Liver (tissue), 9 donors: ENCODE data around the gene RPTOR. TPM values are rescaled to one million over a fixed set of nuclear protein-coding genes. Genes with fewer than 3 reads are reported as not detected.

Experiments used
- DNase-seq: peaks from one replicate; pipeline ENCODE4 v3.0.0-alpha.2; 2017; ENCODE audit warnings: low spot score
- H3K27ac ChIP-seq, 2 donors: one replicate each; pipeline ENCODE4 v1.7.0; 2013; ENCODE audit warnings: inconsistent platforms in 2 of 2, low read length in 2 of 2, control low read depth in 1 of 2, low read depth in 1 of 2, mild to moderate bottlenecking in 1 of 2
- H3K27me3 ChIP-seq, 4 donors: one replicate each; pipeline versions ENCODE4 v1.6.1 to v1.7.0; 2013; ENCODE audit warnings: low read length in 3 of 4, inconsistent platforms in 1 of 4, mild to moderate bottlenecking in 1 of 4, moderate library complexity in 1 of 4; ENCODE audit not compliant: control insufficient read depth in 4 of 4, insufficient read depth in 4 of 4
- H3K36me3 ChIP-seq, 4 donors: one replicate each; pipeline versions ENCODE4 v1.6.1 to v1.7.0; 2013; ENCODE audit warnings: low read length in 3 of 4, mild to moderate bottlenecking in 3 of 4, low read depth in 1 of 4, moderate library complexity in 1 of 4; ENCODE audit not compliant: control insufficient read depth in 4 of 4, insufficient read depth in 3 of 4
- H3K4me1 ChIP-seq, 4 donors: one replicate each; pipeline versions ENCODE4 v1.6.1 to v1.7.0; 2013; ENCODE audit warnings: low read length in 3 of 4, mild to moderate bottlenecking in 3 of 4, moderate library complexity in 1 of 4; ENCODE audit not compliant: control insufficient read depth in 4 of 4, insufficient read depth in 4 of 4
- H3K4me3 ChIP-seq, 3 donors: one replicate each; pipeline versions ENCODE4 v1.6.1 to v1.7.0; 2013; ENCODE audit warnings: low read length in 3 of 3, control low read depth in 1 of 3, low read depth in 1 of 3, mild to moderate bottlenecking in 1 of 3
- H3K9ac ChIP-seq, 2 donors: one replicate each; pipeline ENCODE4 v1.7.0; 2013; ENCODE audit warnings: low read length in 2 of 2, mild to moderate bottlenecking in 2 of 2, moderate library complexity in 2 of 2, control low read depth in 1 of 2, low read depth in 1 of 2
- H3K9me3 ChIP-seq, 4 donors: one replicate each; pipeline versions ENCODE4 v1.6.1 to v1.7.0; 2013; ENCODE audit warnings: low read length in 3 of 4; ENCODE audit not compliant: control insufficient read depth in 4 of 4
- EGR1 ChIP-seq, 2 donors: IDR thresholded peaks; 2 replicates each; pipeline ENCODE4 v1.6.1; 2016 to 2018; ENCODE audit warnings: antibody characterized with exemption in 2 of 2, low read depth in 2 of 2
- FOXA1 ChIP-seq: IDR thresholded peaks from 2 replicates; pipeline ENCODE4 v1.6.1; 2016; ENCODE audit warnings: antibody characterized with exemption
- FOXA2 ChIP-seq: IDR thresholded peaks from 2 replicates; pipeline ENCODE4 v1.6.1; 2016; ENCODE audit warnings: antibody characterized with exemption
- GABPA ChIP-seq, 2 donors: IDR thresholded peaks in 1 of 2; conservative IDR thresholded peaks in 1 of 2; 2 replicates each; pipeline ENCODE4 v1.6.1; 2016; ENCODE audit warnings: antibody characterized with exemption in 2 of 2, mild to moderate bottlenecking in 1 of 2, moderate library complexity in 1 of 2
- HNF4A ChIP-seq, 2 donors: conservative IDR thresholded peaks; 2 replicates each; pipeline ENCODE4 v1.6.1; 2016; ENCODE audit warnings: antibody characterized with exemption in 2 of 2, mild to moderate bottlenecking in 2 of 2
- HNF4G ChIP-seq: IDR thresholded peaks from 2 replicates; pipeline ENCODE4 v1.6.1; 2016; ENCODE audit warnings: antibody characterized with exemption
- JUND ChIP-seq, 2 donors: IDR thresholded peaks; 2 replicates each; pipeline ENCODE4 v1.6.1; 2016; ENCODE audit warnings: antibody characterized with exemption in 2 of 2
- NR2F2 ChIP-seq: IDR thresholded peaks from 2 replicates; pipeline ENCODE4 v1.6.1; 2016; ENCODE audit warnings: antibody characterized with exemption
- RAD21 ChIP-seq, 2 donors: IDR thresholded peaks; 2 replicates each; pipeline ENCODE4 v1.6.1; 2016; ENCODE audit warnings: antibody characterized with exemption in 2 of 2, mild to moderate bottlenecking in 2 of 2
- RXRA ChIP-seq, 2 donors: IDR thresholded peaks; 2 replicates each; pipeline ENCODE4 v1.6.1; 2017 to 2018; ENCODE audit warnings: antibody characterized with exemption in 2 of 2, mild to moderate bottlenecking in 1 of 2
- SP1 ChIP-seq: IDR thresholded peaks from 2 replicates; pipeline ENCODE4 v1.6.1; 2018; ENCODE audit warnings: antibody characterized with exemption, mild to moderate bottlenecking
- TAF1 ChIP-seq: conservative IDR thresholded peaks from 2 replicates; pipeline ENCODE4 v1.6.1; 2016; ENCODE audit warnings: antibody characterized with exemption, mild to moderate bottlenecking
- YY1 ChIP-seq: IDR thresholded peaks from 2 replicates; pipeline ENCODE4 v1.6.1; 2016; ENCODE audit warnings: antibody characterized with exemption, mild to moderate bottlenecking
- WGBS: extraction: QIAGEN DNeasy Blood & Tissue Kit; methylation state at CpG from one replicate; pipeline ENCODE4 v1.1.7; 2013; 5-methylcytosine and 5-hydroxymethylcytosine counted together
- polyA plus RNA-seq, 2 donors: library from polyadenylated mRNA; stranded (reverse) in 1 of 2; unstranded in 1 of 2; fragments of 200-250 nt in 1 of 2; fragments of >200 nt in 1 of 2; fragmentation: Nextera tagmentation in 1 of 2; extraction: Ambion mirVana in 1 of 2; gene quantifications; one replicate each; pipeline versions ENCODE4 v1.2.1 to v1.2.3, GENCODE V29; 2013 to 2015
- total RNA-seq, 2 donors: library from RNA; depleted of rRNA; stranded (reverse); fragments of >200 nt; gene quantifications; one replicate each; pipeline ENCODE4 v1.2.3, GENCODE V29; 2014
- TF ChIP-seq, protein P1 (sequence below): fragments of 150-350 bp; IDR thresholded peaks from 2 replicates; pipeline ENCODE4 v1.5.1; 2017; ENCODE audit warnings: improper control_type of control experiment, low read depth, low read length; ENCODE audit not compliant: missing input control
- TF ChIP-seq, protein P2 (sequence below): IDR thresholded peaks from 2 replicates; pipeline ENCODE4 v1.6.1; 2016; ENCODE audit warnings: antibody characterized with exemption, mild to moderate bottlenecking
- TF ChIP-seq, protein P3 (sequence below): IDR thresholded peaks from 2 replicates; pipeline ENCODE4 v1.6.1; 2016; ENCODE audit warnings: antibody characterized with exemption
- TF ChIP-seq, protein P4 (sequence below): IDR thresholded peaks from 2 replicates; pipeline ENCODE4 v1.6.1; 2016; ENCODE audit warnings: antibody characterized with exemption
- TF ChIP-seq, protein P5 (sequence below): IDR thresholded peaks from 2 replicates; pipeline ENCODE4 v1.6.1; 2016; ENCODE audit warnings: antibody characterized with exemption
- donor health status: healthy.
- donor health status: healthy.
- donor health status: healthy.
- donor health status: healthy.
- donor health status: healthy.

RPTOR gene
- total and polyA plus RNA-seq, 4 donors, result 4.8 to 25.4 (median 11.6) TPM

DNA sequence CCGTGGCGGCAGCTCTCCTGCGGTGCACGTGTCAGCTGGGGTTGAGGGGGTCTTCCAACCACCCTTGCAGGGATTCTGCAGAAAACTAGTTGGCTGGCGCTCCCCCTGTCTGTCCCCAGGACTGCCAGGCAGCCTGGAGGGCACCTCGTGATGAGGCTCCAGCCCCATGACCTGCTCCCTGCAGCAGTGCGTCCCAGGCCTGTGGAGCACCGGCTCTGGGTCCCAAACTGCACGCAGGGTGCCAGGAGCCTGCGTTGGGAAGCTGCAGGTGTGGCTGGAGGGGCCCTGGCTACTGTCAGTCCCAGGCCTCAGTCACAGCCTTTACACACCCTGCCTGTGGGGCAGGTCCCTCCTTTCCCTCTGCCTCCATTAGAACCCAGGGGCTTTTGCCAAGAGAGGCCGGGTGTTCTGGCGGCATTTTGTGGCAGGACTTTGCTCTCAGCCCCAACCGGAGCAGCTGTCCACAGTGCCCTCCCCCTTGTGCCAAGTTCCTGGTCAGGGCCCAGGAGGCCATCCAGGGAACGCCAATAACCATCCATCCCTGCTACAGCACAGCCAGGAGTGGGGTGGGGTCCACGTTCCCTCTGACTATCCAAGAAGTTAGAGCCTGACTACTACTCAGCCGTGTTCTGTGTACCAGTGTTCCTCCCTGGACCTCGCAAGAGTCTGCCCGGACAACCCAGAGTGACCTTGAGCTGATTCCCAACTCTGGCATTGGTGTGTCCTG is 456.2 kb downstream of the RPTOR start:
- Histone ChIP-seq H3K4me3 (no peak overlapping the region), H3K27ac (peak overlapping the region; percentile 12 to 38), H3K27me3 (peaks cover 0 to 6% (median 0%) of the 10 kb centered on the region in 4 donors), H3K9me3 (no peaks in the 10 kb centered on the region), H3K36me3 (peaks cover 5 to 33% (median 22%) of the 10 kb centered on the region in 4 donors), H3K4me1 (peaks cover 14 to 32% (median 26%) of the 10 kb centered on the region in 4 donors), H3K9ac (no peak overlapping the region)
- DNase-seq, result no peak
- TF ChIP-seq TAF1 (no peak), EGR1 (IDR thresholded peaks at IDR 0.05; ENCODE audit: low read depth in 2 of 2) (no peak), GABPA (IDR thresholded peaks at IDR 0.05 in 1 of 2, conservative IDR thresholded peaks at IDR 0.05 in 1 of 2) (no peak), HNF4A (conservative IDR thresholded peaks at IDR 0.05) (peak; percentile 91 to 93), JUND (IDR thresholded peaks at IDR 0.05) (no peak), FOXA1 (no peak), YY1 (peak; percentile 95), RAD21 (IDR thresholded peaks at IDR 0.05) (peak in 1 of 2 donors; percentile 37), FOXA2 (peak; percentile 52), RXRA (IDR thresholded peaks at IDR 0.05) (peak; percentile 55 to 76), NR2F2 (peak; percentile 6), SP1 (peak; percentile 87), HNF4G (peak; percentile 81)
- TF ChIP-seq, protein P1, sequence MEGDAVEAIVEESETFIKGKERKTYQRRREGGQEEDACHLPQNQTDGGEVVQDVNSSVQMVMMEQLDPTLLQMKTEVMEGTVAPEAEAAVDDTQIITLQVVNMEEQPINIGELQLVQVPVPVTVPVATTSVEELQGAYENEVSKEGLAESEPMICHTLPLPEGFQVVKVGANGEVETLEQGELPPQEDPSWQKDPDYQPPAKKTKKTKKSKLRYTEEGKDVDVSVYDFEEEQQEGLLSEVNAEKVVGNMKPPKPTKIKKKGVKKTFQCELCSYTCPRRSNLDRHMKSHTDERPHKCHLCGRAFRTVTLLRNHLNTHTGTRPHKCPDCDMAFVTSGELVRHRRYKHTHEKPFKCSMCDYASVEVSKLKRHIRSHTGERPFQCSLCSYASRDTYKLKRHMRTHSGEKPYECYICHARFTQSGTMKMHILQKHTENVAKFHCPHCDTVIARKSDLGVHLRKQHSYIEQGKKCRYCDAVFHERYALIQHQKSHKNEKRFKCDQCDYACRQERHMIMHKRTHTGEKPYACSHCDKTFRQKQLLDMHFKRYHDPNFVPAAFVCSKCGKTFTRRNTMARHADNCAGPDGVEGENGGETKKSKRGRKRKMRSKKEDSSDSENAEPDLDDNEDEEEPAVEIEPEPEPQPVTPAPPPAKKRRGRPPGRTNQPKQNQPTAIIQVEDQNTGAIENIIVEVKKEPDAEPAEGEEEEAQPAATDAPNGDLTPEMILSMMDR, result no peak
- TF ChIP-seq, protein P2, sequence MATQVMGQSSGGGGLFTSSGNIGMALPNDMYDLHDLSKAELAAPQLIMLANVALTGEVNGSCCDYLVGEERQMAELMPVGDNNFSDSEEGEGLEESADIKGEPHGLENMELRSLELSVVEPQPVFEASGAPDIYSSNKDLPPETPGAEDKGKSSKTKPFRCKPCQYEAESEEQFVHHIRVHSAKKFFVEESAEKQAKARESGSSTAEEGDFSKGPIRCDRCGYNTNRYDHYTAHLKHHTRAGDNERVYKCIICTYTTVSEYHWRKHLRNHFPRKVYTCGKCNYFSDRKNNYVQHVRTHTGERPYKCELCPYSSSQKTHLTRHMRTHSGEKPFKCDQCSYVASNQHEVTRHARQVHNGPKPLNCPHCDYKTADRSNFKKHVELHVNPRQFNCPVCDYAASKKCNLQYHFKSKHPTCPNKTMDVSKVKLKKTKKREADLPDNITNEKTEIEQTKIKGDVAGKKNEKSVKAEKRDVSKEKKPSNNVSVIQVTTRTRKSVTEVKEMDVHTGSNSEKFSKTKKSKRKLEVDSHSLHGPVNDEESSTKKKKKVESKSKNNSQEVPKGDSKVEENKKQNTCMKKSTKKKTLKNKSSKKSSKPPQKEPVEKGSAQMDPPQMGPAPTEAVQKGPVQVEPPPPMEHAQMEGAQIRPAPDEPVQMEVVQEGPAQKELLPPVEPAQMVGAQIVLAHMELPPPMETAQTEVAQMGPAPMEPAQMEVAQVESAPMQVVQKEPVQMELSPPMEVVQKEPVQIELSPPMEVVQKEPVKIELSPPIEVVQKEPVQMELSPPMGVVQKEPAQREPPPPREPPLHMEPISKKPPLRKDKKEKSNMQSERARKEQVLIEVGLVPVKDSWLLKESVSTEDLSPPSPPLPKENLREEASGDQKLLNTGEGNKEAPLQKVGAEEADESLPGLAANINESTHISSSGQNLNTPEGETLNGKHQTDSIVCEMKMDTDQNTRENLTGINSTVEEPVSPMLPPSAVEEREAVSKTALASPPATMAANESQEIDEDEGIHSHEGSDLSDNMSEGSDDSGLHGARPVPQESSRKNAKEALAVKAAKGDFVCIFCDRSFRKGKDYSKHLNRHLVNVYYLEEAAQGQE, result peak; percentile 56
- TF ChIP-seq, protein P3, sequence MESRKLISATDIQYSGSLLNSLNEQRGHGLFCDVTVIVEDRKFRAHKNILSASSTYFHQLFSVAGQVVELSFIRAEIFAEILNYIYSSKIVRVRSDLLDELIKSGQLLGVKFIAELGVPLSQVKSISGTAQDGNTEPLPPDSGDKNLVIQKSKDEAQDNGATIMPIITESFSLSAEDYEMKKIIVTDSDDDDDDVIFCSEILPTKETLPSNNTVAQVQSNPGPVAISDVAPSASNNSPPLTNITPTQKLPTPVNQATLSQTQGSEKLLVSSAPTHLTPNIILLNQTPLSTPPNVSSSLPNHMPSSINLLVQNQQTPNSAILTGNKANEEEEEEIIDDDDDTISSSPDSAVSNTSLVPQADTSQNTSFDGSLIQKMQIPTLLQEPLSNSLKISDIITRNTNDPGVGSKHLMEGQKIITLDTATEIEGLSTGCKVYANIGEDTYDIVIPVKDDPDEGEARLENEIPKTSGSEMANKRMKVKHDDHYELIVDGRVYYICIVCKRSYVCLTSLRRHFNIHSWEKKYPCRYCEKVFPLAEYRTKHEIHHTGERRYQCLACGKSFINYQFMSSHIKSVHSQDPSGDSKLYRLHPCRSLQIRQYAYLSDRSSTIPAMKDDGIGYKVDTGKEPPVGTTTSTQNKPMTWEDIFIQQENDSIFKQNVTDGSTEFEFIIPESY, result no peak
- TF ChIP-seq, protein P4, sequence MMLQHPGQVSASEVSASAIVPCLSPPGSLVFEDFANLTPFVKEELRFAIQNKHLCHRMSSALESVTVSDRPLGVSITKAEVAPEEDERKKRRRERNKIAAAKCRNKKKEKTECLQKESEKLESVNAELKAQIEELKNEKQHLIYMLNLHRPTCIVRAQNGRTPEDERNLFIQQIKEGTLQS, result no peak
- TF ChIP-seq, protein P5, sequence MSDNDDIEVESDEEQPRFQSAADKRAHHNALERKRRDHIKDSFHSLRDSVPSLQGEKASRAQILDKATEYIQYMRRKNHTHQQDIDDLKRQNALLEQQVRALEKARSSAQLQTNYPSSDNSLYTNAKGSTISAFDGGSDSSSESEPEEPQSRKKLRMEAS, result no peak
- 53% methylated on average over 18 of the region's 18 CpGs for WGBS
